Measurements from ENCODE around the gene PPP1R12B.
"Not testable (repeated sequence)": the region's sequence is repeated elsewhere in the genome, so short reads cannot be mapped to it uniquely, and the experiment has no call there.

The PPP1R12B gene

DNA sequence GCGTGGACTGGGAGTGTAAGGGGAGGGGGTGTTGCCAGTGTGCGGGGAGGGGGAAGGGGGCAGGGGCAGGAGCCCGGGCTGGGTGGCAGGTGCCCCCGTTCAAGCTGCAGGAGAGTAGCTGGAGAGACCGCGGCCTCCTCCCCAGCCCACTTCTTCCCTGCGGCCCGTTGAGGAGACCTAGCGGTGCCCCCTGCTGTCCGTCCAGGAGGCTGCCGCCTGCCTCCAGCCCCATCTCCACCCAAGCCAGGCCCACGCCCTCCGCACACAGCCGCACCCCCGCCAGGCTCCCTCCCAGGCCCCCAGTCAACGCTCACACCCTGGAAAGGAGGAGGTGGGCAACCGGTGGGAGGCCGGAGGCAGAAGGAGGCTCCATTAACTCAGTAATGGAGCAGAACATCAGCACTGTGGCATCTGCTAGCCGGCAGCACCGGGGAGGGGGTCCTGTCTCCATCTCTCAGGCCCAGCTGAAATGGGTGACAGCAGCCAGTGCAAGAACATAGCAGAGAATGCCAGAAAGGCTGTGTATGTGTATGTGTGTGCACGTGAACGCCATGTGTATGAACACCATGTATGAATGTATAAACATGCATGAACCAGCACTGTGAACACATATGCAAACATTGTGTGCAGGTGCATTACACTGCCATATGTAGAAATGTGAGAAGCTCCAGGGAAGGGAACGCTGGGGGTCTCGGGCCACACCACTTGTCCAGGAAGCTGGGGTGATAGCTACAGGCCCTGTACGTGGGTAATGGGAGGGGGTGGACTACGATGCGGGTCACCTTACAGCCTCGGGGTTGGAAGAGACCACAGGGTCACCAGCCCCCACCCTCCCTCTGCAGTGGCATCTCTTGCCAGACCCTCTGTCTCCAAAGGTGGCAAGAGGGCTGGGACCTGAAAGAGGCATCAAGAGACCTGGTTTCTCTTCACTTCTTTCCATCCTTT is 277.2 kb downstream of the PPP1R12B start:
- Histone ChIP-seq H3K9me3 (ENCODE audit: severe bottlenecking) (no peaks in the 10 kb centered on the region), H3K27ac (ENCODE audit: poor library complexity, severe bottlenecking) (no peak overlapping the region), H3K36me3 (ENCODE audit: low read depth) (no peaks in the 10 kb centered on the region), H3K4me3 (ENCODE audit: severe bottlenecking) (no peak overlapping the region), H3K27me3 (ENCODE audit: insufficient read depth, poor library complexity, severe bottlenecking) (no peaks in the 10 kb centered on the region), H3K4me1 (ENCODE audit: insufficient read depth, poor library complexity, severe bottlenecking) (no peaks in the 10 kb centered on the region)
- DNase-seq (ENCODE audit: low spot score) (no peak), ATAC-seq (ENCODE audit: low read depth) (peak; percentile 84)
- TF ChIP-seq, protein P1, sequence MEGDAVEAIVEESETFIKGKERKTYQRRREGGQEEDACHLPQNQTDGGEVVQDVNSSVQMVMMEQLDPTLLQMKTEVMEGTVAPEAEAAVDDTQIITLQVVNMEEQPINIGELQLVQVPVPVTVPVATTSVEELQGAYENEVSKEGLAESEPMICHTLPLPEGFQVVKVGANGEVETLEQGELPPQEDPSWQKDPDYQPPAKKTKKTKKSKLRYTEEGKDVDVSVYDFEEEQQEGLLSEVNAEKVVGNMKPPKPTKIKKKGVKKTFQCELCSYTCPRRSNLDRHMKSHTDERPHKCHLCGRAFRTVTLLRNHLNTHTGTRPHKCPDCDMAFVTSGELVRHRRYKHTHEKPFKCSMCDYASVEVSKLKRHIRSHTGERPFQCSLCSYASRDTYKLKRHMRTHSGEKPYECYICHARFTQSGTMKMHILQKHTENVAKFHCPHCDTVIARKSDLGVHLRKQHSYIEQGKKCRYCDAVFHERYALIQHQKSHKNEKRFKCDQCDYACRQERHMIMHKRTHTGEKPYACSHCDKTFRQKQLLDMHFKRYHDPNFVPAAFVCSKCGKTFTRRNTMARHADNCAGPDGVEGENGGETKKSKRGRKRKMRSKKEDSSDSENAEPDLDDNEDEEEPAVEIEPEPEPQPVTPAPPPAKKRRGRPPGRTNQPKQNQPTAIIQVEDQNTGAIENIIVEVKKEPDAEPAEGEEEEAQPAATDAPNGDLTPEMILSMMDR (IDR thresholded peaks at IDR 0.05; ENCODE audit: poor library complexity, severe bottlenecking), result peak; percentile 41

DNA sequence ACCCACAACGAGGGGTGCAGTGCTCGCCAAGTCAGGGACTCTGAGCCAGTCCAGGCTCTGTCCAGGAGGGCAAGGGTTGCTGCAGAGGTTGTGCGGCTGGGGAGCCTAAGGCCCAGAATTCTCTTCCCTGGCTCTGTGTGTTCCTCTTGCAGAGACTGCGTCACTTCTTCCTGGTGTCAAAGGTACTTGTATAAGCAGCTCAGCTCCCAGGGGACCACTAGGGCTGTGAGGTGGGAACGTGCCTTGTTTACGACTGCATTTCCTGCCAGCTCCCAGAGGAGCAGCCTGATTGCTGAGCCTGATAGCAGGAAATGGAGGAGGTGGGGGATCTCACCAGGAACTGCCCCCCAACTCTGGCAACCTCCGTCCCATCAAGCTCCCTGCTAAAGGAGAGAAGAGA is 278.5 kb downstream of the PPP1R12B start:
- H3K27ac ChIP-seq (ENCODE audit: poor library complexity, severe bottlenecking); ATAC-seq (ENCODE audit: low read depth); H3K4me1 ChIP-seq (ENCODE audit: insufficient read depth, poor library complexity, severe bottlenecking); H3K27me3 ChIP-seq (ENCODE audit: insufficient read depth, poor library complexity, severe bottlenecking); DNase-seq (ENCODE audit: low spot score); H3K4me3 ChIP-seq (ENCODE audit: severe bottlenecking); H3K9me3 ChIP-seq (ENCODE audit: severe bottlenecking); H3K36me3 ChIP-seq (ENCODE audit: low read depth): not testable (repeated sequence)

DNA sequence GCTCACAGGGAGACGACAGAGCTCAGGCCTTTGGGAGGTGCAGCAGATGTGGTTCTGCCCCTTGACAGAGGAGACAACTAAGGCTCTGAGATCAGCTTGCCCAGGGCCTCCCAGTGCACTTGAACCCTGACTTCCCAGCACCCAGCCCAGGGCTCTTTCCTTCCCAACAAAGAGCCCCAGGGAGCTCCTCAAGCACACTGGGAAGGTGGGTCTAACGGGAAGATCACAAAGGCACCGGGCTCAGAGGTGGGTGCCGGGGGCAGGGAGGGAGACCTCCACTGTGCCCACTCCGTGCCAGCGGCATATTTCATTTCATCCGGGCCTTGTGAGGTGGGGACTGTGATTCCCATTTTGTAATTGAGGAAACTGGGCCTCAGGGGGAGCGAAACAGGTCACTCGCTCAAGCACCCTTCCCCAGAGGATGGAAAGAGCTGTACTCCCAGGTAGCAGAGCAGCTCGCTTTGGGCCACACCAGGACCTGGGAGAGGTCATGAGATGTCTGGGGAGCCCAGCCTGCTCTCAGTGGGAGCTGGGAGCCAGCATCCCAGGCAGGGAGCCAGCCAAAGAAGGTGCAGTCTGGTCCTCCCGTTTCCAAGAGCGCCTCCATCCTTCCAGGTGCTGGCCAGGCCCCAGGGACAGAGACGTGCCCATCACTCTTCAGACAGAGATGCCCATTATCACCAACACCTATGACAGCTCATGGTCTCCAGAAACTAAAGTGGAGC is 279.5 kb downstream of the PPP1R12B start:
- Histone ChIP-seq H3K27ac (ENCODE audit: poor library complexity, severe bottlenecking) (no peak overlapping the region), H3K36me3 (ENCODE audit: low read depth) (no peaks in the 10 kb centered on the region), H3K4me1 (ENCODE audit: insufficient read depth, poor library complexity, severe bottlenecking) (no peaks in the 10 kb centered on the region), H3K4me3 (ENCODE audit: severe bottlenecking) (no peak overlapping the region), H3K27me3 (ENCODE audit: insufficient read depth, poor library complexity, severe bottlenecking) (no peaks in the 10 kb centered on the region), H3K9me3 (ENCODE audit: severe bottlenecking) (no peaks in the 10 kb centered on the region)
- ATAC-seq (ENCODE audit: low read depth) (no peak), DNase-seq (ENCODE audit: low spot score) (no peak)
- TF ChIP-seq, protein P1 (IDR thresholded peaks at IDR 0.05; ENCODE audit: poor library complexity, severe bottlenecking), result no peak

DNA sequence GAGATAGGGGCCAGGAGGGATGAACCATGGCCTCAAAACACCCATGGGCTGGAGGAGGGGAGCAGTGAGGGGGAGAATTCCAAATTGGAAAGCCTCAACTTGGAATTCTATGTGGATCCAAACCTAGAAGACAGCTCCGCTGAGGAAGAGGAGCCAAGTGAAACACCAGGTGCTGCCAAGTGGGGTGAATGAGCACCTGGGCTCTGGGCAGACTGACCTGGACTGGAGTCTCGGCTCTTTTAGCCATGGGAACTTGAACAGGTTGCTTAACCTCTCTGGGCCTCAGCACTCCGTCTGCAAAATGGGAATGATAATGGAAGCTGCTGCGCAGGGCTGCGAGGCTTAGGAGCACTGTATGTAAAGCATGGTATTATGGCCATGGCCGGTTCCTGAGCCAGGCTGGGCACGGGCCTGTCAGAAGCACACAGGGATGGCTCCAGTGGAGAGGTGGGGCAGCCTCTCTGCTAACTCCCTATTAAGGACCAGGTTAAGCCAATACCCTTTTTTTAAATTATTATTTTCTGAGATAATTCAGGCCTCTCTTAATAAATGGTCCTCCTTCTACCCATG is 280.2 kb downstream of the PPP1R12B start:
- ATAC-seq (ENCODE audit: low read depth) (no peak), DNase-seq (ENCODE audit: low spot score) (no peak)
- TF ChIP-seq, protein P1 (IDR thresholded peaks at IDR 0.05; ENCODE audit: poor library complexity, severe bottlenecking), result no peak
- Histone ChIP-seq H3K4me1 (ENCODE audit: insufficient read depth, poor library complexity, severe bottlenecking) (no peaks in the 10 kb centered on the region), H3K9me3 (ENCODE audit: severe bottlenecking) (no peaks in the 10 kb centered on the region), H3K27me3 (ENCODE audit: insufficient read depth, poor library complexity, severe bottlenecking) (no peaks in the 10 kb centered on the region), H3K27ac (ENCODE audit: poor library complexity, severe bottlenecking) (no peak overlapping the region), H3K4me3 (ENCODE audit: severe bottlenecking) (no peak overlapping the region), H3K36me3 (ENCODE audit: low read depth) (no peaks in the 10 kb centered on the region)

DNA sequence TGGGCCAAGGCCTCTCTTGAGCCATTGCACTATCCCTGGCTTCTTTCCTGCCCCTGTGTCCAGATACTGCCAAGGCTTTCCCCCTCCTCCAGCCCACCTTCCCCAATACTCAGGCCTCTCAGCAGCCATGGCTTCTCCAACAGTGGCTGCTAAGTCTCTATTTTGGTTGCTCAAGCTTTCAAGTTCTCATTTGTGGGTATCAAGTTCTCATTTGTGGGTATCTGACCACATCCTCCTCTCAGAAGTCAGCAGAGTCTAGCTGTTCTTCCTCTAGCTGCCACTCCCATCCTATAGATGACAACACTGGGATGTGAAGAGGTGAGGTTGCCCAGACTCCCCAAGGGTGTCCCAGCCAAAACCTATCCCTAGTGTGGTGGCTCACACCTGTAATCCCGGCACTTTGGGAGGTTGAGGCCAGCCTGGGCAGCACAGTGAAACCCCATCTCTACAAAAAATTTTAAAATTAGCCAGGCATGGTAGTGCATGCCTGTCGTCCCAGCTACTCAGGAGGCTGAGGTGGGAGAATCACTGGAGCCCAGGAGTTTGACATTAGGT is 280.8 kb downstream of the PPP1R12B start:
- not testable (repeated sequence) for ATAC-seq (ENCODE audit: low read depth); H3K9me3 ChIP-seq (ENCODE audit: severe bottlenecking); H3K4me1 ChIP-seq (ENCODE audit: insufficient read depth, poor library complexity, severe bottlenecking); H3K4me3 ChIP-seq (ENCODE audit: severe bottlenecking); H3K36me3 ChIP-seq (ENCODE audit: low read depth); H3K27me3 ChIP-seq (ENCODE audit: insufficient read depth, poor library complexity, severe bottlenecking); DNase-seq (ENCODE audit: low spot score); H3K27ac ChIP-seq (ENCODE audit: poor library complexity, severe bottlenecking)

DNA sequence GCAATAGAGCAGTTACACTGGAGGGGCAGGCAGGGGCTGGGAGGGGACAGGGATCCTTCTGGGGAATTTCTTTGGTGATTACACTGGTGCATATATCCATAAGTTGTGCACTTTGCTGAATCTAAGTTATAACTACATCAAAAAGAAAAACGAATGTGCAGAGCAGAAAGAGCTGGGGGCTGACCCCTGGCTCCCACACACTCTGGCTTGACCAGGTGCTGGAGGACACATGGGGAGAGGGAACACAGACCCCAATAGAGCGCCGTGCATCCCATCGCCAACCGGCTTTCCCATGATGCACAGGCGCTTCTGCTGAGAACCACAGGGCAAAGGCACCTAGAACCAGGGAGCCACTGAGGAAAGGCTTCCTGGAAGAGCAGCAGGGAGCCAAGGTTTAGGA is 281.6 kb downstream of the PPP1R12B start:
- H3K4me1 ChIP-seq (ENCODE audit: insufficient read depth, poor library complexity, severe bottlenecking); H3K27me3 ChIP-seq (ENCODE audit: insufficient read depth, poor library complexity, severe bottlenecking); ATAC-seq (ENCODE audit: low read depth); H3K36me3 ChIP-seq (ENCODE audit: low read depth); H3K4me3 ChIP-seq (ENCODE audit: severe bottlenecking); H3K9me3 ChIP-seq (ENCODE audit: severe bottlenecking); DNase-seq (ENCODE audit: low spot score); H3K27ac ChIP-seq (ENCODE audit: poor library complexity, severe bottlenecking): not testable (repeated sequence)

Data from RWPE2 (cell line).